ENCODE results near the gene GDF11. TPM values are rescaled to one million over a fixed set of nuclear protein-coding genes. Genes with fewer than 3 reads are reported as not detected.
A peak's percentile ranks its signal among the peaks of the same experiment; 100 is the strongest.

GDF11 gene
- total RNA-seq, 2 donors from 2014 or later, result 3.0 to 9.7 TPM

- no peaks in the 10 kb centered on the region for H3K36me3 ChIP-seq
- no peak for DNase-seq (ENCODE audit: low spot score)
- H3K4me1 ChIP-seq (ENCODE audit: control insufficient read depth in 1 of 2, low read depth in 2 of 2), result peaks cover 14 to 26% of the 10 kb centered on the region in 2 donors
- no peak overlapping the region for H3K4me3 ChIP-seq
- H3K27ac ChIP-seq, result no peak overlapping the region
- no peaks in the 10 kb centered on the region for H3K27me3 ChIP-seq (replicated peaks; ENCODE audit: insufficient read depth)
- TF ChIP-seq CTCF (IDR thresholded peaks at IDR 0.05), result no peak
- ATAC-seq (ENCODE audit: insufficient number of reproducible peaks, low FRiP score, low read depth), result no peak
- H3K9me3 ChIP-seq, result no peaks in the 10 kb centered on the region
Measured at GRCh38 chr12:55733858-55734257, 9.1 kb upstream of the GDF11 start.

- H3K9me3 ChIP-seq, result no peaks in the 10 kb centered on the region
- ATAC-seq (ENCODE audit: insufficient number of reproducible peaks, low FRiP score, low read depth) (no peak), DNase-seq (ENCODE audit: low spot score) (no peak)
- no peak overlapping the region for H3K4me3 ChIP-seq
- H3K27ac ChIP-seq, result no peak overlapping the region
- TF ChIP-seq CTCF (IDR thresholded peaks at IDR 0.05), result no peak
- H3K27me3 ChIP-seq (replicated peaks; ENCODE audit: insufficient read depth), result no peaks in the 10 kb centered on the region
- H3K4me1 ChIP-seq (ENCODE audit: control insufficient read depth in 1 of 2, low read depth in 2 of 2), result peaks cover 14 to 26% of the 10 kb centered on the region in 2 donors
- H3K36me3 ChIP-seq, result no peaks in the 10 kb centered on the region
Measured at GRCh38 chr12:55734595-55734994, 8.3 kb upstream of the GDF11 start.

GRCh38 chr12:55736076-55736475 is 6.8 kb upstream of the GDF11 start:
- no peaks in the 10 kb centered on the region for H3K27me3 ChIP-seq (replicated peaks; ENCODE audit: insufficient read depth)
- no peaks in the 10 kb centered on the region for H3K9me3 ChIP-seq
- no peak for TF ChIP-seq CTCF (IDR thresholded peaks at IDR 0.05)
- ATAC-seq (ENCODE audit: insufficient number of reproducible peaks, low FRiP score, low read depth), result no peak
- DNase-seq (ENCODE audit: low spot score), result no peak
- no peak overlapping the region for H3K4me3 ChIP-seq
- no peaks in the 10 kb centered on the region for H3K36me3 ChIP-seq
- no peak overlapping the region for H3K27ac ChIP-seq
- H3K4me1 ChIP-seq (ENCODE audit: control insufficient read depth in 1 of 2, low read depth in 2 of 2), result peaks cover 5 to 11% of the 10 kb centered on the region in 2 donors

- TF ChIP-seq CTCF (IDR thresholded peaks at IDR 0.05), result peak; percentile 71
- DNase-seq (ENCODE audit: low spot score), result no peak
- Histone ChIP-seq H3K4me3 (no peak overlapping the region), H3K4me1 (ENCODE audit: control insufficient read depth in 1 of 2, low read depth in 2 of 2) (peaks cover 5 to 11% of the 10 kb centered on the region in 2 donors), H3K27ac (peak overlapping the region in 1 of 2 donors; percentile 2), H3K36me3 (no peaks in the 10 kb centered on the region), H3K9me3 (no peaks in the 10 kb centered on the region), H3K27me3 (replicated peaks; ENCODE audit: insufficient read depth) (no peaks in the 10 kb centered on the region)
- ATAC-seq (ENCODE audit: insufficient number of reproducible peaks, low FRiP score, low read depth), result no peak
Measured at GRCh38 chr12:55736780-55737580, 5.9 kb upstream of the GDF11 start.

- peak overlapping the region; percentile 86 for H3K4me3 ChIP-seq
- H3K27ac ChIP-seq, result peak overlapping the region; percentile 68 to 71
- H3K36me3 ChIP-seq, result no peaks in the 10 kb centered on the region
- no peaks in the 10 kb centered on the region for H3K9me3 ChIP-seq
- ATAC-seq (ENCODE audit: insufficient number of reproducible peaks, low FRiP score, low read depth) (no peak), DNase-seq (ENCODE audit: low spot score) (no peak)
- no peak for TF ChIP-seq CTCF (IDR thresholded peaks at IDR 0.05)
- H3K27me3 ChIP-seq (replicated peaks; ENCODE audit: insufficient read depth), result no peaks in the 10 kb centered on the region
- peaks cover 5 to 14% of the 10 kb centered on the region in 2 donors for H3K4me1 ChIP-seq (ENCODE audit: control insufficient read depth in 1 of 2, low read depth in 2 of 2)
Measured at GRCh38 chr12:55737581-55738122, 5.3 kb upstream of the GDF11 start.
